CMK (cell line): ENCODE data around the gene TESMIN.

ENCODE experiments used
- DNase-seq: peaks from one replicate; pipeline ENCODE4 v3.0.0-alpha.2; 2010; ENCODE audit warnings: low read depth

The TESMIN gene

DNA sequence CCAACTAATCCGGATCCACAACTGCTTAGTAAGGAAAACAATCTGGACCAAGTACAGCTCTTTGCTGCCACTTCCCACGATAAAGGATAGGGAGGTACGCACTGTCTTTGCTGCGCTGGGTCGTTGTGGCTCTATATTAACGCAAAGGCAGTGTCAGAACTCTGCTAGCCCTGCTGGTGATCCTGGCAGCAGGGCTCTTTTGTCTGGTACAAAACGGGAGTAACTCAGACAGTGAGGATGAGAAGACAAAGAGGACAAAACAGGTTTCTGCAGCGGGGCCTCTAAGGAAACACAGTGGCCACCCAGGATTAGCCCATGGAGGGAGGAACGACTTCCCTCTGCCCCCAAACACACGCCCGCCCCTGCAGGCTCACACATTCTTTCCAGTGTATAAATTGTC, 40.9 kb downstream of the TESMIN start:
- no peak for DNase-seq

DNA sequence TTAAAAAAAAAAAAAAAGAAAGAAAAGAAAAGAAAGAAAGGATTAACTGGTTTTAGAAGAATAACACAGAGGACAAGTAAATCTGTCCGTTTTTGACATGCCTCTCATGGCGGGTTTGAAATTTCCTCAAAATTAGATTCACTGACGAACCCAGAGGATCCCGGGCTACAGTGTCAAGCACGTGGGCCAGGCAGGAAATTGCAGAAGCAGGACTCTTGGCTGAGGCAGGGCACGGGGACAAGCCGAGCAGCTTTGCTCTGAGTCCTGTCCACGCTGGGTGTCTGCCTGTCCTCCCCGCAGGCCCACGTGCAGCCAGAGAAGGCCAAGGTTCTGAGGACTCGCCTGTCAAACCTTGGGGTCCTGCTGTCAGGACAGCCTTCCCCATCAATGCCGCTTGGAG, 42.3 kb downstream of the TESMIN start:
- DNase-seq = no peak

DNA sequence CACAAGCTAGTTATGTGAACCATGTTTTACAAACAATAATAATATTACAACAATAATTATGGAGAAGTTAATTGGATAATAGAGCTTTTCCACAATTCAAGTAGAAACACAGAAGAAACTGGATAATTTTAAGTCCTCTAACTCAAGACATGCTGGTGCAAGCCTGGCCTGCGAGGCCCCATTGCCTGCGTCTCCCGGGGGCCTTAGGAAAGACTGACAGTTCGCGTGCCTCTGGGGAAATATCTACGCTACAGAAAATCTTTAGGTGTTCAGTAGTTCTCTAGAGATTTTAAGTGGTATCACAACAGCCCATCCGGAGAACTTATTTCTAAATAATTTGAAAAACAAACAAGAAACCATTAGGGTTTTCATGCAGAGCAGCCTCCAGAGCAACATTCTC, 43.8 kb downstream of the TESMIN start:
- no peak for DNase-seq

DNA sequence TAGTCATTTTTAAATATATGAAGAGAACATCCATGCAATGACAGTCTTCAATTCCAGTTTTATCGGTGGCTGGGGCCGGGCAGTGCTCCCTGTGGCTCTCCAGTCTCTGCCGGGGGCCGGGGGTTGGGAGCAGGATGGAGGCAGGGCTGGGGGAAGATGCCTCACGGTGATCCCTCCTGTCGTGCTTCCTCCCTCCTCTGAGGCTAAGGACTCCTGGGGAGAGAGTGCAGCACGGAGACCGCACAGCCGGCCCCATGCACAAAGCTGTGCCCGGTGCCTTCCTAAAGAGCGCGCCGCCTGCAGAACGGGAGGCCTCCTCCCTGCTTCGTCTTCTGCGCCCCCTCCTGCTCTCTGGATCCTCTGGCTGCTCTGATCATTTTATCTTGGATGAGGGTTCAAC, 46.4 kb downstream of the TESMIN start:
- DNase-seq = no peak

DNA sequence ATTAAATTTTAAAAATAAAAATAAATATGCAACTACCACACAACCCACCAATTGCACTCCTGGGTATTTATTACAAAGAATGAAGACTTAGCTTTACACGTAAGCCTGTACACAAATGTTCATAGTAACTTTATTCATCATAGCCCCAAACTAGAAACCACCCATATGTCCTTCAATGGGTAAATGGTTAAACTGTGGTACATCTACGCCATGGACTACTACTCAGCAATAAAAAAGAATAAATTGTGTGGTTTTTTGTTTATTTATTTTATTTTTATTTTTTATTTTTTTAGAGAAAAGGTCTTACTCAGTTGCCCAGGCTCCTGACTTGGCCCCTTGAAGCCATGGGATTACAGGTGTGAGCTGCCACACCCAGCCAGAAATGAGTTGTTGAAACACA, 52.3 kb downstream of the TESMIN start:
- no peak for DNase-seq

DNA sequence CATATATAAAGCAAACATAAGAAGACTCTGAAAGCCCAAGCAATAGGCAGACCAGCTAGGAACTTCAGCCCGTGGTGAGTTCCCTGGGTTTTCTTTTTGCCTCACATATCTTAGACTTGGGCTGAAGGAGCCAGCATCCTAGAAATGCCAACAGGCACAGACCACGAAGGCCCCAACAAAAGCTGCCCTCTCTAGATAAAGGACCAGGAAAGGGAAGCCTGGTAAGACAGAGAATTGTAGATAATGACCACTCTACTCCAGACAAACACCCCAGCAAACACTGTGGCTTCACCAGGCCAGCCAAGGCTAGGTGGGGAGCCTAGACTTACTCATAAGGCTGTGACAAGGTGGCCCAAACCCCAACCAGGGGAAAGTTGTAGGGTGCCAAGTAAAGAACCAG, 55.8 kb downstream of the TESMIN start:
- peak; percentile 33 for DNase-seq

DNA sequence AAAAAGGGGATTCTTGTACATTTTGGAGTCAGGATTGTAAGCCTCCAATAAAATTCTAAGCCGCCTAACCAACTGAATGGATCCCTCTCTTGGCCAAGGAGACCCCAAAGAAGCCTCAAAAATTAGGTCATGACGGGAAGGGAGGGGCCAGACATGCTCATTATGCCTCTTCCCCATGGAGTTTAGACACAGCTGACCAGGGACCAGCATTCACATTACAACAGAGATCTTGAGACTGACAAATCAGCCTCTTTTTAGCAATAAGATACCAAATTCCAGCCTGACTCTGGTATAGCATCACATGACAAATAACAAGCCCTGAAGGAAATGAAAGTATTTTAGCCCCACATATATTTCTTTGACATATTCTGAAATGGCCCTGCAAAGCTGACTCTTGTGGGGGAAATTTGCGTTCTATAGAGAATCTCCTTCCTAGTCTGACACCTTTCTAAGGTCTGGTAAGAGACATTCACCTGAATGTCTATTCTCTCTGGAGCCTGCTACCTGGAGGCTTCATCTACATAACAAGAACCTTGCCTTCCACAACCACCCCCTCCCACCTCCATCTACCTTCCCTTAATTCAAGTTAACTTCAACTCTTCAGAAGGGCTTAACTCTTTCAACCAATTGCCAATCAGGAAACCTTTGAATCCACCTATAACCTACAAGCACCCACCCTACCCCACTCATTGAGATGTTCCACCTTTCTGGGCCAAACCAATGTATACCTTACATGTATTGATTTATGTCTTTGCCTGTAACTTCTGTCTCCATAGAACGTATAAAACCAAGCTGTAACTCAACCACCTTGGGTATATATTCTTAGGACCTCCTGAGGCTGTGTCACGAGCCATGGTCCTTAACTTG, 56.7 kb downstream of the TESMIN start:
- no peak for DNase-seq

DNA sequence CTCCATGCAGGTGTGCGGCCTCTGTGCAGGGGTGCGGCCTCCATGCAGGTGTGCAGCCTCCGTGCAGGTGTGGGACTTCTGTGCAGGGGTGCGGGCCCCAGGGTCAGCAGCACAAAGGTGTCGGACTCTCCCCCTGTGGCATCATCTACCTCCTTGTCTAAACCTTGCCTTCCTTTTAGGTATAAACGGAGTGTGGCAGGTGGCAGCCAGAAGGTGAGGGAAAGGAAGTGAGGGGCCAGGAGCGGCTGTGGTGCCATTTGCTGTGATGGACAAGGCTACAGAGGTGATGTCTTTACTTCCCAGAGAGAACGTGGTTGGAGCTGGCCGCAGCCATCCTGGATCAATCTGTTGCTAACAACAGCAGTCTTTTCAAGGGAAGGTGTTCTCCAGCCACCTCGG, 57.8 kb downstream of the TESMIN start:
- DNase-seq = no peak

DNA sequence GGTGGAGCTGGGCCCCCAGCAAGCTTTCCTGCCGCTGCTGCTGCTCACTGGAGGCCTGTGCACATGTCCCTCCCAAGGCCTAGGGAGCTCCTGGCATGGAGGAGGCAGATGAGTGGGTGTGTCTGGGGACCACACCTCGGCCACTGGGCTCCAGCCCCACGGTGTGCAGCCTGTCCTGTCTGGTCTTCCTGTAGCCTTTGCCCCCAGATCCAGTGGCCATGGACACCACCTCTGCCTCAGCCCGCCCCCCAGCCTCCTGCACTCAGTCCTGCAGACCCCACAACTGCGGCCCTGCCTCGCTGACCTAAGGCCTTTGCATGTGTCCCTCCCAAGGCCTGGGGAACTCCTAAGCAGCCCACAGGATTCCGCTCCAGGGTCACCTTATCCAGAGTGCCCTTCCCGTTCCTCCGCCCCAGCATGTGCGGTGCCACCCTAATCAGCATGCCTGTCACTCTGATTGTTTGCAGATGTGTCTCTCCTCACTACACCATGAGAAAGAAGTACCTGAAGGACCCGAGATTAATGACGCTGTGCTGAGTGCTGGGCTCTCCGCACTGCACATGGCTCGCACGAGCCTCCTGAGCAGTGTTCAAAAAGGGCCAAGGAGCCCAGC, 58.3 kb downstream of the TESMIN start:
- no peak for DNase-seq

DNA sequence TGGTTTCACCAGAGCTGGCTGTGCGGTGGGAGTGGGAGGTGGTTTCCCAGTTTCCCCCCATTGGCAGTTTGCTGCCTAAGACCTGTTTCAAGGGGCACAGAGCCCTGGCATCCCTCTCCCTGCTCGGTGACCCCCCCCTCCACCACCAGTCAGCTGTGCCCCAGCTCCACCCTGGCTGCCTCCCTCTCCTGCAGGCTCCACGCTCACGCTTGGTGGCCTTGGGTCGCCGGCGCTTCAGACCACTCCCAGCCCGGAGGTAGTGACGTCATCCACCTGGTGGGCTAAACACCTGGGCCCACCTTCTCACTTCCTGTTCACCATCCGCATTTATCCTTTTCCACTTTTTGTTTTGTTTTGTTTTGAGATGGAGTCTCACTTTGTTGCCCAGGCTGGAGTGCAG, 59.2 kb downstream of the TESMIN start:
- no peak for DNase-seq

DNA sequence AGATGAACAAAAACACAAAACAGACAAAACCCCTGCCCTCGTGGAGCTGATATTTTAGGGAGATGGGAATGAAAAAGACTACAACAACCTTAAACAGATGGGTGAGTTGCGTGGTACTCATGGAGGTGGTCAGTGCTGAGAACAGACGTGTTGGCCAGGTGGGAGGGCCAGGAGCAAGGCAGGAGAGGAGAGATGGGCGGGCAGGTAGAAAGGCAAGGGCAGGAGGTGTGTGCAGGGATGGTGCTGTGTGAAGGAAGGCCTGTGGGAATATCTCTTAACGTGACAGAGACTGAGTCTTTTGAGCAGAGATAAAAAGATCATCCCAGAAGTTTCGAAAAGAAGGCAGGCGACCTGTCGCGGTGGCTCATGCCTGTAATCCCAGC, 59.9 kb downstream of the TESMIN start:
- no peak for DNase-seq

DNA sequence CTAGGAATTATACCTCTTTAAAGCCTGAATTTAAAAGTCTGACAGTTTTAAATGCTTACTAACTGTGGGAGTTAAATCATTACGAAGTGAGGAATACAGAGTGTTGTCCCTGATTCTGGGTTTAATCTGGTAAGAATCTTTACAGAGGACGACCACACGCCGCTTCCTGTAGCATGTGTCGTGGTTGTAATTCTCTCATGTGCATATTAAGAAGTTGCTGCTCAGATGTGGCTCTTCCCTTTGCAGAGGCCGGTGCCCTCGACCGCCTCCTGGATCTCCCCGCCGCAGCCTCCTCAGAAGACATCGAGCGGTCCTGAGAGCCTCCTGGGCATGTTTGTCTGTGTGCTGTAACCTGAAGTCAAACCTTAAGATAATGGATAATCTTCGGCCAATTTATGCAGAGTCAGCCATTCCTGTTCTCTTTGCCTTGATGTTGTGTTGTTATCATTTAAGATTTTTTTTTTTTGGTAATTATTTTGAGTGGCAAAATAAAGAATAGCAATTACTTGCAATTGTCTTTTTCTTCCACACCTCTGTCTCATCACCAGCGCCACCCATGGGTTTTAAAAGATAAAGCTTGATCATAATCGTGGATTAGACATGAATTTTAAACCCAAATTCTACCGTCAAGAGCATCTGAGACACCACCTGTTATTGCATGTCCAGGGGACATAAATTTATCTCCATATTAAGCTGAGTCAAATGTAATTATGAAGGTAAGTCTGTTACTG, 60.5 kb downstream of the TESMIN start:
- DNase-seq = peak; percentile 33

DNA sequence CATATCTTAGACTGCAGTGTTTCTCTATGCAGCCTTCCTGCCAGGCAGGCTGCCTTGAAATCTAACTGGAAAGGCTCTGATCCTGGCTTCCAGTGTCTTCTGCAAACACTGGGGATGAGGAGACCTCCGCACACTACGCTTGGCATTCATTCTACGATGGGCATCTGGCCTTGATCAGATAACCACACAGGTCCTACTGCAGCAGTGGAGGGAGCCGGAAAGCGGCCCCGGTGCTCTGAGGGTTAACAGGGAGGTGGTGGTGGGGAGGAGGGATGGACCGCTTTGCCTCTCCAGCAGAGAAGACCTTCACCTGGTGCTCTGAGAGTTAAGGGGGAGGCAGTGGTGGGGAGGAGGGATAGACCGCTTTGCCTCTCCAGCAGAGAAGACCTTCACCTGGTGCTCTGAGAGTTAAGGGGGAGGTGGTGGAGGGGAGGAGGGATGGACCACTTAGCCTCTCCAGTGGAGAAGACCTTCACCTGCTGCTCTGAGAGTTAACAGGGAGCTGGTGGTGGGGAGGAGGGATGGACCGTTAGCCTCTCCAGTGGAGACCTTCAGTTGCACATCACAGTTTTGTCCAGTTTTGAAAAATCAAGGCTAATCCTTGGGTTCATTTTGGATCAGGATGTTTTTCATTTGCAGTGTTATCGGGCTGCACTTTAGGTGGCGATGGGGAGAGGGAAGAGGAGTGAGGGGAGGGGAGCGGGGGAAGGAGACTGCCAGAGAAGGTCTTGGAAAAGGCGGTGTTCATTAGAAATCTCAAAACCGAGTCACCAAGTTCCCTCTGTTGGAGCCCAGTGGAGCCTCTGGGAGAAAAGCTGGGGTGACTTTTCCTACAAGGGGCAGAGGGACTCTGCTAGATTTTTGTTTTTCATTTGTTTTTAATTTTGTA, 61.3 kb downstream of the TESMIN start:
- DNase-seq = no peak

DNA sequence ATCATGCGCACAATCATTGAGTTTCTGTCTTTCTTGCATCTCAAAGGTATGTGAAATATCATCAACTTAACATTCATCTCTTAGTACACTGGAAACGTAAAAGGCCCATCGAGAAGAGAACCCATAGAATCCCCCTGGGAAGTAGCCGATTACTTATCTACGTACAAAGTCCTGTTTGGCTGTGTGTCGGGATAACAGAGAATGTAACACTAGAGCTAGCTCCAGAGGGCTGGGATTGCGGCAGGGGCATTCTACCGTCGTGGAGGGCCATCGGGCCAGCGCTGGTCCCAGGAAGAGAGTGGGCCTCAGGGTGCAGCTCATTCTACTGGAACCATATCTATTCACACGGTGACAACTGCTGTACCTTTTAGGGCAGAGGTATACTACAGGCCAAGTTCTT, 62.4 kb downstream of the TESMIN start:
- DNase-seq = no peak

DNA sequence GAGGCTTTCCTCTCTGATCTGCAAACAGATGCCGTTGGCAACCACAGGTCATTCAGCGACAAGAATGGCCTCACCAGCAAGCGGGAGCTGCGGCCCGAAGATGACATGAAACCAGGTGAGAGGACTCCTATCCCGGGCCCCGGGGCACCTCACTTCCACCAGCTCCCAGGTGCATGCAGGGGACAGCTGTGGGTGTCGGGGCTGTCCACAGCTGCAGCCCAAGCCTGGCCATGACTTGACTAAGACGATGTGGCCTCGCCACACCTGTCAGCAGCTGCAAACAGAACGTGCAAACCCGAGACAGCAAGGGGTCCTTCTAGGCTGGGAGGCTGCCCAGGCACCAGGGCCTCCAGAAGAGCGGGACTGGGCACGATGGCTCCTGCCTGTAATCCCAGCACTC, 63.3 kb downstream of the TESMIN start:
- no peak for DNase-seq

DNA sequence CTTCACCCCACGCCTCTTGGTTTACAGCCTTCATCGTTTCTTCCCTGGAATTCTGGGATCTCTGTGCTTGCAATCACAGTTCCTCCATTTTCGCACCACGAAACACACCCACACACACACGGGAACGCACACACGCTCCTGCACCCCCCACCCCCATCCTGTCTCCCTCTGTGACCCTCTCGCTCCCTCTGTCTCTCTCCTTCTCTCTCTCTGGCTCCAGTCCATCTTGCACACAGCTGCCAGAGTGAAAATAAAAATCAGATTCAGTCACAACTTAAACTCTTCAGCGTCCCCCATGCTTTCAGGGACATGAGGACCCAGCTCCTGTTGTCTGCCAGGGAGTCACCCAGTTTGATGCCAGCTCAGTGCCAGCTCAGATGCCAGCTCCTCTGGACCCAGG, 64.0 kb downstream of the TESMIN start:
- no peak for DNase-seq

DNA sequence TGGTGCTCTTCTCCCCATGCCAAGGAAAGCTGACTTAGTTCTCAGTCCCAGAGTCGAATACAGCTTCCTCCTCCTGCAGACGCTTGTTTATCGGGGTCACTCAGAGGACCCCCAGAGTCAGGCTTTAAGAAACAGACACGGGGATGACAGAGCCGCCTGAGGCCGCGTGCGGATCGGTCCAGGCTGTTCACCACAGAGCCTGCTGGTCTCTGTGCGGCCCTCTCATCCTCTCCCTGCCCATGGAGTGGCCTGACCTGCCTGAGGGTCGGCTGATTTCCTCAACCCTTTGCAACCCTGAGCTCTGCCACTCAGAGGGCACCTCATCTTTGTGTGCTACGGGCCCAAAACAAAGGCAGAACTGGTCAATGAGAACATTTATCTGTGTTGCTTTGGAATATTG, 64.8 kb downstream of the TESMIN start:
- no peak for DNase-seq

DNA sequence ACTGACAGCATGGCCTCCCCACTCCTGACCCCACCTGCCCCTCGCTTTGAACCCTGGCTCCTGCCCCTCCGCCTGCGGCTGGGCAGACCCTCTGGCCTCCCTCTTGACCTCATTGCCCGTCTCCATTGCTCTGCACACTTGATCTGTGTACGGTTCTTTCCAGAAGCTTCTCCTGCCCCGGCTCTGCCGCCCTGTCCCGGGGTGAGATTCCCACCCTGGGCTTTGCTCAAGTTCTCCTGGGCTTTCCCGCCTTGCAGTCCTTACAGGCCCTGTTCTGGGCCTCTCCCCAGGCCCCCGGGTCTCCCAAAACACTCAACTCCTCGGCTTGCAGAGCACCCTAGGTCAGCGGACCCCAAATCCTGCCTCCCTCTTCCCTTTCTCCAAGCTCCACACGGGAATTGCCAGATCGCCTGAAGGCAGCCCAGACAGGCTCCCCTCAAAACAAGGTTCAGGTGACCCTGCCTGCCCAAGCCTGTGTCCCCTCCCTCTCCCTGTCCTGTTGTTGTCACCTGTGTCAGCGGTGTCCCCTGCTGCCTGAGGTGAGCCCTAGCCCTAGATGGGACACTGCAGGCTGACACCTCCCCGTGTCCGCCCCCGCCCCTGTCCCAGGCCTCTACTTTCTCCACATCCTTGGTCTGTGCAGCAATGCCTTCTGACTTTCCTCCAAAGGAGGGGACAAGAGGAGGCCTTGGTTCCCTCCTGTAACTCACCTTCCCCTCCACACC, 65.5 kb downstream of the TESMIN start:
- no peak for DNase-seq

DNA sequence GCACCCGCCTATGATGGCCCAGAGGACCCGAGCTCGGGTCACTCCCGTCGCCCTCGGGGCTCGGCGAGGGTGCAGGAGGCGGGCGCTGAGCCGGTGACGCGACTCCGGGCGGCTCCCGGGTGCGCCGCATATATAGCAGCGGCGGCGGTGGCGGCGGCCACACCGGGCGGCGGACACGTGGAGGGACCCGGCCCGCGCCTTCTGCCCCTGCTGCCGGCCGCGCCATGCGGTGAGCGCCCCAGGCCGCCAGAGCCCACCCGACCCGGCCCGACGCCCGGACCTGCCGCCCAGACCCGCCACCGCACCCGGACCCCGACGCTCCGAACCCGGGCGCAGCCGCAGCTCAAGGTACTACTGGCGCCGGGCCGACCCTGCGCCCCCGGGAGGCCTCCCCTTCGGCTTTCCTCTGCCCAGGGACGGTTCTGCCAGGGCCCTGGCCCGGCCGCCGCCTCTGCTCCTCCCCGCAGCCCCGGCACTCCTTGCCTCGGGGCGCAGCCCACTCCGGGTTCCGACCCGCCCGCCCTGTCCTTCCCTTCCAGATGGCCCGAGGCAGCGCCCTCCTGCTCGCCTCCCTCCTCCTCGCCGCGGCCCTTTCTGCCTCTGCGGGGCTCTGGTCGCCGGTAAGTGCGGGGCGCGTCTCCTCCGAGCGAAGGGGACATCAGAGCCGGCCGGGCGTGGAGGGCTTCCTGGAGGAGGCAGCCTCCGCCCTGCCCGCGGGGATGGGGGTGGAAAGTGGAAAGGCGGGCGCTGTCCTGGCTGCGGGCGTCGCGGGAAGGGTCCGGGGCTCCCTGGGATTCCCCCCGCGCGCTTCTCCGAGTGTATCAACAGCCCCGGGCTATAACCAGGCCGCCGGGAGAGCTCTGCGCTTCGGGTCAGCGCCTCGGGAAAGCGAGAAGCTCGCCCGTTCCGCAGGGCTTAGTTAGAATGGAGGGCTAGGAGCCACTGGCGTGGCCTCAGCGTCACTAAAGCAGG, 66.6 kb downstream of the TESMIN start, which contains the start of gene GAL:
GAL (plus strand) TSS at position 160 of the 972 bp plus-strand sequence; CDS start at position 540, 380 bp downstream.
- DNase-seq = no peak
